ENCODE results near the gene CAST.

Gene CAST

GRCh38 chr5:96747720-96748119, 85.5 kb downstream of the CAST start:
- no peak for DNase-seq (ENCODE audit: low read depth)
- TF ChIP-seq CTCF (conservative IDR thresholded peaks at IDR 0.05; ENCODE audit: low read depth, low read length): no peak
- no peak overlapping the region for H3K4me3 ChIP-seq (ENCODE audit: low read depth, low read length)

GRCh38 chr5:96750110-96750822, 88.1 kb downstream of the CAST start:
- DNase-seq (ENCODE audit: low read depth): no peak
- TF ChIP-seq CTCF (conservative IDR thresholded peaks at IDR 0.05; ENCODE audit: low read depth, low read length): no peak
- no peak overlapping the region for H3K4me3 ChIP-seq (ENCODE audit: low read depth, low read length)

- H3K4me3 ChIP-seq (ENCODE audit: low read depth, low read length): no peak overlapping the region
- TF ChIP-seq CTCF (conservative IDR thresholded peaks at IDR 0.05; ENCODE audit: low read depth, low read length): no peak
- no peak for DNase-seq (ENCODE audit: low read depth)
Observed at GRCh38 chr5:96751203-96752169, 89.3 kb downstream of the CAST start.

- DNase-seq (ENCODE audit: low read depth): peak; percentile 85
- H3K4me3 ChIP-seq (ENCODE audit: low read depth, low read length): no peak overlapping the region
- TF ChIP-seq CTCF (conservative IDR thresholded peaks at IDR 0.05; ENCODE audit: low read depth, low read length): peak; percentile 59
Observed at GRCh38 chr5:96752341-96753016, 90.3 kb downstream of the CAST start.

- no peak for DNase-seq (ENCODE audit: low read depth)
Observed at GRCh38 chr5:96753017-96753397, 90.8 kb downstream of the CAST start.

GRCh38 chr5:96753848-96754247, 91.7 kb downstream of the CAST start:
- H3K4me3 ChIP-seq (ENCODE audit: low read depth, low read length): no peak overlapping the region
- no peak for TF ChIP-seq CTCF (conservative IDR thresholded peaks at IDR 0.05; ENCODE audit: low read depth, low read length)
- DNase-seq (ENCODE audit: low read depth): no peak

More at GRCh38 chr5:96753017-96753397, 90.8 kb downstream of the CAST start:
- no peak overlapping the region for H3K4me3 ChIP-seq (ENCODE audit: low read depth, low read length)
- no peak for TF ChIP-seq CTCF (conservative IDR thresholded peaks at IDR 0.05; ENCODE audit: low read depth, low read length)

Measured in choroid plexus epithelial cell (primary cell).